Esophagus muscularis mucosa (tissue), 4 donors: ENCODE results near the gene CDKN2B-AS1. TPM values are rescaled to one million over a fixed set of nuclear protein-coding genes. Genes with fewer than 3 reads are reported as not detected.
A peak's percentile ranks its signal among the peaks of the same experiment; 100 is the strongest.

Experiments
- DNase-seq: peaks from one replicate; pipeline ENCODE4 v3.0.0-alpha.2; 2017; ENCODE audit errors: extremely low spot score
- H3K27ac ChIP-seq, 4 donors: fragments of 200-600 bp; sonication (generic); replicated peaks in 1 of 4; 1 replicate in 3 of 4; 2 replicates in 1 of 4; pipeline ENCODE4 v1.5.1; 2016 to 2019; ENCODE audit warnings: mild to moderate bottlenecking in 1 of 4
- H3K27me3 ChIP-seq, 4 donors: fragments of 200-600 bp; sonication (generic); one replicate each; pipeline versions ENCODE4 v1.5.1 to v1.6.0; 2016 to 2019
- H3K36me3 ChIP-seq, 4 donors: fragments of 200-600 bp; sonication (generic); one replicate each; pipeline ENCODE4 v1.5.1; 2016 to 2019
- H3K4me1 ChIP-seq, 4 donors: fragments of 200-600 bp; sonication (generic); one replicate each; pipeline ENCODE4 v1.5.1; 2016 to 2019
- H3K4me3 ChIP-seq, 4 donors: fragments of 200-600 bp; sonication (generic); 1 replicate in 2 of 4; 2 replicates in 2 of 4; pipeline ENCODE4 v1.5.1; 2016 to 2019; ENCODE audit warnings: mild to moderate bottlenecking in 4 of 4, moderate library complexity in 1 of 4
- H3K9me3 ChIP-seq, 4 donors: fragments of 200-600 bp; sonication (generic); 1 replicate in 3 of 4; 2 replicates in 1 of 4; pipeline ENCODE4 v1.5.1; 2016 to 2019
- CTCF ChIP-seq, 3 experiments: fragments of 200-600 bp in 2 of 3; fragments of 450-650 bp in 1 of 3; sonication (generic) in 2 of 3; IDR thresholded peaks; one replicate each; pipeline ENCODE4 v1.5.1; 2017 to 2019; ENCODE audit warnings: antibody characterized with exemption in 3 of 3, mild to moderate bottlenecking in 2 of 3, moderate library complexity in 1 of 3
- EP300 ChIP-seq: sonication (generic); formaldehyde crosslinking; IDR thresholded peaks from one replicate; pipeline ENCODE4 v1.6.1; 2017; ENCODE audit warnings: antibody characterized with exemption
- POLR2A ChIP-seq: fragments of 450-650 bp; IDR thresholded peaks from one replicate; pipeline ENCODE4 v1.6.1; 2017; ENCODE audit warnings: antibody characterized with exemption, moderate library complexity, mild to moderate bottlenecking, low read depth
- POLR2AphosphoS5 ChIP-seq, 2 donors: sonication (generic); formaldehyde crosslinking; IDR thresholded peaks; one replicate each; pipeline ENCODE4 v1.6.1; 2017; ENCODE audit warnings: antibody characterized with exemption in 2 of 2
- WGBS: methylation state at CpG from one replicate; pipeline ENCODE4 v1.1.5; 2018; 5-methylcytosine and 5-hydroxymethylcytosine counted together
- intact Hi-C: fragments of 100-400 bp; cut with DNase I; formaldehyde crosslinking; loops from one replicate; pipeline ENCODE4 v1.15.1; 2023
- total RNA-seq, 4 donors: library from RNA; depleted of rRNA; stranded (reverse); fragments of >200 nt; gene quantifications; one replicate each; pipeline versions ENCODE4 v1.1.0 to v1.2.1, GENCODE V29; 2016

CDKN2B-AS1 gene
- total RNA-seq, 4 donors from 2014 or later = 0.52 to 1.3 (median 0.85) TPM

GRCh38 chr9:21995666-21996398, 1.2 kb downstream of the CDKN2B-AS1 start:
- H3K9me3 ChIP-seq = no peaks in the 10 kb centered on the region
- peaks cover 0 to 28% (median 0%) of the 10 kb centered on the region in 4 donors for H3K27me3 ChIP-seq
- DNase-seq = no peak
- intact Hi-C loops = loop anchor here (2.0 kb wide), 1 partner anchor 13 kb away; the partner anchor contains the start of gene CDKN2B
- no peak for TF ChIP-seq POLR2AphosphoS5 (IDR thresholded peaks at IDR 0.05)
- peak; percentile 20 to 28 (median 25) for TF ChIP-seq CTCF (IDR thresholded peaks at IDR 0.05)
- no peak for TF ChIP-seq EP300
- no peaks in the 10 kb centered on the region for H3K36me3 ChIP-seq
- H3K4me3 ChIP-seq = peak overlapping the region; percentile 68 to 93 (median 76)
- H3K27ac ChIP-seq = peak overlapping the region; percentile 64 to 88 (median 82)
- H3K4me1 ChIP-seq = peaks cover 10 to 17% (median 15%) of the 10 kb centered on the region in 4 donors
- 24% methylated on average over 45 of the region's 54 CpGs for WGBS

GRCh38 chr9:21996438-21996837, 1.8 kb downstream of the CDKN2B-AS1 start:
- no peak for DNase-seq
- TF ChIP-seq CTCF (IDR thresholded peaks at IDR 0.05) (no peak), POLR2AphosphoS5 (IDR thresholded peaks at IDR 0.05) (no peak), EP300 (no peak), POLR2A (no peak)
- no peaks in the 10 kb centered on the region for H3K9me3 ChIP-seq
- WGBS = 82% methylated on average over 9 of the region's 9 CpGs
- H3K4me1 ChIP-seq = peaks cover 10 to 17% (median 15%) of the 10 kb centered on the region in 4 donors
- no peak overlapping the region for H3K27ac ChIP-seq
- H3K4me3 ChIP-seq = no peak overlapping the region
- H3K36me3 ChIP-seq = no peaks in the 10 kb centered on the region
- peaks cover 0 to 23% (median 0%) of the 10 kb centered on the region in 4 donors for H3K27me3 ChIP-seq
- intact Hi-C loops = no loop called here

- intact Hi-C loops = no loop called here
- Histone ChIP-seq H3K4me1 (peaks cover 10 to 17% (median 15%) of the 10 kb centered on the region in 4 donors), H3K4me3 (no peak overlapping the region), H3K36me3 (no peaks in the 10 kb centered on the region), H3K27me3 (peaks cover 0 to 22% (median 0%) of the 10 kb centered on the region in 4 donors), H3K9me3 (no peaks in the 10 kb centered on the region), H3K27ac (no peak overlapping the region)
- TF ChIP-seq POLR2A (no peak), CTCF (IDR thresholded peaks at IDR 0.05) (no peak), POLR2AphosphoS5 (IDR thresholded peaks at IDR 0.05) (no peak), EP300 (no peak)
- 86% methylated on average over 5 of the region's 5 CpGs for WGBS
- DNase-seq = no peak
Observed at GRCh38 chr9:21996858-21997257, 2.3 kb downstream of the CDKN2B-AS1 start.

DNA sequence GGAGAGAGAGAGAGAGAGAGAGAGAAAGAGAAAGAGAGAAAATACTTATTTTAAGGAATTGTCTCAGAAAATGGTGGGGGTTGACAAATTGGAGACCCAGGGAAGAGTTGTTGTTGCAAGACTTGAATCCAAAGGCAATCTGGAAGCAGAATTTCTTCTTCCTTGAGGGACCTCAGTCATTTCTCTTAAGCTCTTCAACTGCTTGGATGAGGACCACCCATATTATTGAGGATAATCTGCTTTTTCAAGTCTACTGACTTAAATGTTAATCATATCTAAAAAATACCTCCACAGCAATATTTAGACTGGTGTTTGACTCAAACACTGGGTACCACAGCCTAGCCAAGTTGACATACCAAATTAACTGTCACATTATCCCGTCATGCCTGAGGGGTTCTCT, 2.9 kb downstream of the CDKN2B-AS1 start:
- Histone ChIP-seq H3K4me1 (peaks cover 10 to 17% (median 15%) of the 10 kb centered on the region in 4 donors), H3K4me3 (no peak overlapping the region), H3K27me3 (peaks cover 0 to 16% (median 0%) of the 10 kb centered on the region in 4 donors), H3K9me3 (no peaks in the 10 kb centered on the region), H3K27ac (no peak overlapping the region), H3K36me3 (no peaks in the 10 kb centered on the region)
- DNase-seq = no peak
- no peak for TF ChIP-seq CTCF (IDR thresholded peaks at IDR 0.05)
- TF ChIP-seq POLR2AphosphoS5 (IDR thresholded peaks at IDR 0.05) = no peak
- TF ChIP-seq EP300 = no peak
- TF ChIP-seq POLR2A = no peak
- intact Hi-C loops = no loop called here
- WGBS = 94% methylated on average over 1 of the region's 1 CpG
